Activated T-helper 1 cell treated with anti-CD3 and anti-CD28 coated beads, Interleukin-12 subunit alpha, Interleukin-12 subunit beta, Interleukin-2, Interleukin-4 antibody, amounts not matched to agents 30 ng/mL and 10 ng/mL and 1 ng/mL, durations not matched to agents 14 hours and 24 hours and 36 hours (primary cell): ENCODE data around the gene TMIE. TPM values are rescaled to one million over a fixed set of nuclear protein-coding genes. Genes with fewer than 3 reads are reported as not detected.

Experiments used
- DNase-seq: peaks from one replicate; pipeline ENCODE4 v3.0.0; 2021; ENCODE audit warnings: low spot score
- H3K27ac Mint-ChIP-seq: one replicate; pipeline ENCODE4 v1.8.0; 2021; ENCODE audit warnings: mild to moderate bottlenecking, mixed read lengths
- H3K27me3 Mint-ChIP-seq: one replicate; pipeline ENCODE4 v1.8.0; 2022; ENCODE audit warnings: mild to moderate bottlenecking, moderate library complexity, mixed read lengths; ENCODE audit not compliant: insufficient read depth
- H3K36me3 Mint-ChIP-seq: one replicate; pipeline ENCODE4 v1.8.0; 2021; ENCODE audit warnings: low read depth, mixed read lengths
- H3K4me1 Mint-ChIP-seq: one replicate; pipeline ENCODE4 v1.8.0; 2021; ENCODE audit warnings: low read depth, mixed read lengths
- H3K4me3 Mint-ChIP-seq: one replicate; pipeline ENCODE4 v1.8.0; 2021; ENCODE audit warnings: mild to moderate bottlenecking, moderate library complexity, mixed read lengths
- H3K9me3 Mint-ChIP-seq: one replicate; pipeline ENCODE4 v1.8.0; 2021; ENCODE audit warnings: mixed read lengths
- intact Hi-C: fragments of 100-400 bp; cut with micrococcal nuclease; formaldehyde crosslinking; loops from one replicate; pipeline ENCODE4 v1.15.1; 2024
- total RNA-seq: library from RNA; stranded (reverse); gene quantifications from 2 replicates; pipeline ENCODE4 v1.2.3, GENCODE V29; 2022

The TMIE gene
- total RNA-seq, 1 donor from 2014 or later, result not detected

DNA sequence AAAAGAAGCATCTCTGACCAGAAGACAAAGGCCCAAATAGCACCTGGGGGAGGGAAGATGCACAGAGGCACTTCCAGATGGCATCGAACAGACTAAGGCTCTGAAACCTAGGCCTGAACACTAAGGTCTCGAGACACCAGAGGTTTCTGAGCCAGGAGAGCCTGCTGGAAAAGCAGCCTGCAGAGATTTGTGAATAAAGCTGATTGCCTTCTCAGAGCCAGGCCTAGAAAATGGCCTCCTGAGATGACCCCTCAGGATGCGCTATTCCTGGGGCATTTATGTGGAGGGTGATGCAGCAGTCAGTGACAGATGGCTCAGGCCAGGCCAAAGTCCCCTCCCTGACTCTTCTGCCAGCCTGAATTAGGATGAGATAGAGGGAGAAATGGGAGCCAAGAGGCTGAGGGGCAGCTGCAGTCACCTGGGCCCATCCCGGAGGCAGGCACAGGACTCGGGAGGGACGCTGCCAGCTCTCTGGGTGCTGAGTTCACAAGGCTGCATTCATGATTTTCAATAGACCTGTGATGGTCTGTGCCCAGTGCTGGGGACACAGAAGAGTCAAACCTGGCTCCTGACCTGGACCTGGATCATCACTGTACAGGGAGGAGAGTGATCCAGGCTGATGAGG is 9.6 kb downstream of the TMIE start:
- no peaks in the 10 kb centered on the region for H3K4me1 Mint-ChIP-seq
- no peak for DNase-seq
- intact Hi-C loops, result no loop called here
- no peak overlapping the region for H3K27ac Mint-ChIP-seq
- no peaks in the 10 kb centered on the region for H3K36me3 Mint-ChIP-seq
- no peaks in the 10 kb centered on the region for H3K9me3 Mint-ChIP-seq
- H3K4me3 Mint-ChIP-seq, result no peak overlapping the region
- no peaks in the 10 kb centered on the region for H3K27me3 Mint-ChIP-seq

DNA sequence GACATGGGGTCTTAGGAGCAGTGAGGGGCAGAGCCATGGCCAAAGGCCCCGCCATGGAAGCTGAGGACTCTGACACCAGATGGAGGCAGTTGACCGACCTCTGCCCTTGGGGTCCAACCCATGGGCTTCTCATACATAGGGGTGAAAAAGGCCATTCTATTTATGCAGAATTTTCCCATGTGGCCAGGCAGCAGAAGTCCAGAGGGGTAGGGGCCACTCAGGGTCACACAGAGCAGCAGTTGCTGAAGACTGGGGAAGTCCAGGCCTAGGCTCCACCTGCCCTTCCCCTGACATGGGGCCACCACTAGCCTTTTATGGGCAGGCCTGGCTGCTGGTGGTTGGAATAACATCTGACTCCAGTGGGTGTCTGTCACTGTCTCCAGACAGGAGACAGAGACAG is 10.1 kb downstream of the TMIE start:
- no peaks in the 10 kb centered on the region for H3K27me3 Mint-ChIP-seq
- H3K4me3 Mint-ChIP-seq, result no peak overlapping the region
- no peak overlapping the region for H3K27ac Mint-ChIP-seq
- no peaks in the 10 kb centered on the region for H3K36me3 Mint-ChIP-seq
- intact Hi-C loops, result no loop called here
- DNase-seq, result no peak
- H3K4me1 Mint-ChIP-seq, result no peaks in the 10 kb centered on the region
- no peaks in the 10 kb centered on the region for H3K9me3 Mint-ChIP-seq

DNA sequence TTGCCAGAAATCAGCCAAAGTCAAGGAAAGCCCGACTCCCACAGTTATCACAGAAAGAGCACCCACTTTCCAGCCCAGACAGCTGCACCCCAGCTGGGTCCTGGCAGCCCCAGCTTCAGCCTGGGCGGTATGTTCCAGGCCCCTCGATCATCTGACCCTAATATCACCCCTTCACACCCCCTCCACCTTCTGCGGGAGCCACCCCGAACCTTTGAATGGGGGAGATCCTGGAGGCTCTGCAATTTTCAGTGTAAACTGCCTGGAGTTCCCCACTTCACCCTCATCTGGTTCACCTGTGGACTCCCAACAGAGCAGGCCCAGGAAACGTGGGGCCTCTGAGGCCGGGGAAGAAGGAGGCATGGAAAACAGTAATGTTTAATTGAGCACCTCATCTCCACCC is 10.6 kb downstream of the TMIE start:
- Mint-ChIP-seq H3K27ac (no peak overlapping the region), H3K27me3 (no peaks in the 10 kb centered on the region), H3K4me3 (no peak overlapping the region), H3K36me3 (no peaks in the 10 kb centered on the region), H3K9me3 (no peaks in the 10 kb centered on the region), H3K4me1 (no peaks in the 10 kb centered on the region)
- intact Hi-C loops, result no loop called here
- no peak for DNase-seq

DNA sequence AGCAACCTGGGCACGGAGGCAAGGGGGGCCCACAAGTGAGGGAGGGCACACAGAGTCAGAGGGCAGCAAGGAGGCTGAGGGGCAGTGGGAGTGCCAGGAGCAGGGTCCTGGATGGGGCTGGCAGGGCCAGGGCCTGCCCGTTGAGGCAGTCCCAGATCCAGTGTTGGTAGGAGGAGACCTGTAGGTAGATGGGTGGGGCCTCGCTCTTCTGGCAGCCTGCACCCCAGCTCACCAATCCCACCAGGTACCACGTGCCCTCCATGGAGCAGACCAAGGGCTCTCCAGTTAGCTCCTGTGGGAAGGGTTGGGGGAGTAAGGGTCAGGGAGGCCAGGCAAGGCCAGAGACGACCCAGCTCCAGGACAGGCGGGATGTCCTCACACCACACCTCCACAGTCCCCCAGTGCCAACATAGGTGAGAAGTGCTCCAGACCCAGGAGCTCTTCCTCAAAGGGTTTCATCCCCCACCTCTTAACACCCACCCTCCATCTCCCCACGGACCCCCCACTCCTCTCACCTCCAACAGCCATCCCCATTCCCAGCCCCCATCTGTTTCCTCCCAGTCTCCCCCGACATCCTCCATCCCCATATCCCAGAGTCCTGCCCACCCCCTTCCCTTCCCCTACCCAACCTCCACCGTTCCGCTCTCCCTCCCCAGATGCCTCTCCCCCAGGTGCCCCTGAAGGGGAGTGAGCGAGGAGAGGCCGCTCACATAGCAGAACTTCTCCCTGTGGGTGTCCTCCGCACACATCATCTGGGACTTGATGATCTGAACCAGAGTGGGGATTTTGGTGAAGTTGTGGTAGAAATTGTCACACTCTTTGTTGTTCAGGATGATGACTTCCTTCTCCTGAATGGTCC is 11.2 kb downstream of the TMIE start:
- no peaks in the 10 kb centered on the region for H3K27me3 Mint-ChIP-seq
- DNase-seq, result no peak
- H3K27ac Mint-ChIP-seq, result no peak overlapping the region
- no peaks in the 10 kb centered on the region for H3K9me3 Mint-ChIP-seq
- no peak overlapping the region for H3K4me3 Mint-ChIP-seq
- H3K36me3 Mint-ChIP-seq, result no peaks in the 10 kb centered on the region
- no peaks in the 10 kb centered on the region for H3K4me1 Mint-ChIP-seq
- intact Hi-C loops, result no loop called here

DNA sequence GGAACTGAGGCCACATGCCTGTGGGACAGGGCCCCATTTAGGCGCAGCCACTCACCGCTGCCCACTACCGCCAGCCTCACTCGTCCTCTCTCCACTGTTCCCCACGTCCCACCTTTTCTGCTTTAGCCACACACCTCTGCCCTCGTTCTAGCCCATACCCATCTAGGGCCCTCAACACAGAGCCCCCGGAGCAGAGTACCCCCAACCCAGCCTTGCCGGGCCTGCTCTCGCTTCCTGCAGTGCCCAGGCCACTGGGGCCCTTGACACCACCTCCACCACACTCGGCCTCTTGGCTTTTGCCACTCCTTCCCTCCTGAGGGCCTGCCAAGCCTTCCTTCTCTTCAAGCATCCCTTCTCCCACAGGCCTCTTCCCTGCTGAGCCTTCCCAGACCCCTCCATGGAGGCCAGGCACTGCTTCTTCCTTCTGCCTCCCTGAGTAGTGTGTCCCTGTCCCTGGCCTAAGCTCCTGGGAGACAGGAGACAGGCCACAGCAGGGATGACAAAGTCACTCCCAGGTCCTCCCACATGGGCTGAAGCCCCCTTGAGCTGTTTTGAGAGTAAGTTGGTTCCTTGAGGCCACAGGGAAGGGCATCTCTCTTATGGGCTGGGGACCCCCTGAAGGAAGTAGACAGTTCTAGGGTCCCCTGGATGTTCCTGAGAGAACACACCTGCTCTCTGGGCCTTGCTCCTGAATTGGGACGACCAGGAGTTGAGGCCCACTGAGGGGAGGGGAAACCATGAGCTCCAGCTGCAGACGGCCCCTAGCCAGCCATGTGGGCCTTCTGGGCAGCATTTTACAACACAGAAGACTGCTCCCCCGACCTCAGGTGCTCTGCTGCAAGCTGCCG is 12.1 kb downstream of the TMIE start:
- no peaks in the 10 kb centered on the region for H3K9me3 Mint-ChIP-seq
- H3K36me3 Mint-ChIP-seq, result no peaks in the 10 kb centered on the region
- H3K4me3 Mint-ChIP-seq, result no peak overlapping the region
- no peak overlapping the region for H3K27ac Mint-ChIP-seq
- H3K4me1 Mint-ChIP-seq, result no peaks in the 10 kb centered on the region
- DNase-seq, result no peak
- intact Hi-C loops, result no loop called here
- no peaks in the 10 kb centered on the region for H3K27me3 Mint-ChIP-seq

DNA sequence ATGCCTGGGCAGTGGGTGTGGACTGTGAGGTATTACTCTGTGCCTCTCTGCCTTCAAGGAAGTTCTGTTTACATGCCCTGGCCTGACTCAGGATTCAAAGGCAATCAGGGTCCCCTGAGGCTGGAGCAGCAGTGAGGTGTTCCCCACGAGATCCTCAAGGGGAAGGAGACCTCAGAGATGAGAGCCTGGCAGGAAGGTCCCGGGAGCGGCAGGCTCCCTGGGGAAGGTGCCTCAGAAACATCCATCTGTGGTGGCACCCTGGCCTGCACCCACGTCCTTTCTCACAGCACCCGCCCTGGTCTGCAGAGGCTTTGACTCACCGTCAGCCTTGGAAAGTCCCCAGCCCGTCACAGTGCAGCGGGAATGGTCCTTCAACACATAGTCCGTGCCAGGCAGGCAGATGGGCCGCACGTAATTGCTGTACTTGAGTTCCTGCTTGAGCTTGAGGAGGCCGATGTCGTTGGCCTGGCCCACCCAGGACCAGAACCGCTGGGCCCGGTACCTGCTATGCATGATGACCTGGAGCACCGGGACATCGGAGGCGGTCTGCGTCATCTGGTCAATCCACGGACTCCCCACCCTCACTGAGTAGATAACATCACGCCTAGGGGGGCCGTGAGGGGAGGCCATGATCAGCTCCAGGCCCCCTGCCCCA is 12.8 kb downstream of the TMIE start:
- Mint-ChIP-seq H3K27ac (no peak overlapping the region), H3K4me3 (no peak overlapping the region), H3K4me1 (no peaks in the 10 kb centered on the region), H3K27me3 (no peaks in the 10 kb centered on the region), H3K36me3 (no peaks in the 10 kb centered on the region), H3K9me3 (no peaks in the 10 kb centered on the region)
- DNase-seq, result no peak
- intact Hi-C loops, result no loop called here

DNA sequence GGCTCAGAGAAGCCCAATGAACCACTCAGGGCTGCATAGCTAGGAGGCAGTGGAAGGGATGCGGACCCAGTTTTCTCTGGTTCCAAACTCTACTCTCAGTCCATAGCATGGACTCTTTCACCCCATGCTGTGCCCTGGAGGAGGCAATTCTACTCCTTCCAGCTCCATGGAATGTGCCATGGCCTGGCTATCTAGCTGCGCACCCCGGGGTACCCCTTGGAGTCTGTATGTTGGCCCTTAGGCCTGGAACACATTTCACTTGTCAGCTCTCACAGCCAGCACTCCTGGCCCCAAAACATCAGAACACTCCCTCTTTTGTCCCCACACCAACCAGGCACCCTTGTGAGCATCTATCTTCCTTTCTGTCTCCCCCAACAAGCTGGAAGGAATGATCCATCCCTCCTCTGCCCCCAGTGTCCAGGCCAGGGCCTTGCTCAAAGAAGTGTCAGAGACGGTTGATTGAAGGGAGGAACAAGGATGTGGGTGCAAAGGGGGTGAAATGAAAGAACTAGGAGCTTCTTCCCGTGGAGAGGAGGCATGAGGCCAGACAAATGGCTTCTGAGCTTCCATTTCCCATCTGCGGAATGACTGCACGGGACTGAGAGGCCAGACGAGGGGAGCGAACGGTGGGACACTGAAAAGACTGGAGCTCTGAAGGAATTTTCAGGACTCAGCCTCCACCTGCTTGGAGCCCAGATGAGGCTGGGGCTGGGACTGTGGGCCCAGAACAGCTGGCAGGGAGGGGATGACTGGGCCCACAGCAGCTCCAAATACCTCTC is 13.7 kb downstream of the TMIE start:
- H3K4me3 Mint-ChIP-seq, result no peak overlapping the region
- no peaks in the 10 kb centered on the region for H3K36me3 Mint-ChIP-seq
- no peak for DNase-seq
- peaks cover 2% of the 10 kb centered on the region for H3K27me3 Mint-ChIP-seq
- no peak overlapping the region for H3K27ac Mint-ChIP-seq
- intact Hi-C loops, result no loop called here
- H3K9me3 Mint-ChIP-seq, result no peaks in the 10 kb centered on the region
- H3K4me1 Mint-ChIP-seq, result no peaks in the 10 kb centered on the region

DNA sequence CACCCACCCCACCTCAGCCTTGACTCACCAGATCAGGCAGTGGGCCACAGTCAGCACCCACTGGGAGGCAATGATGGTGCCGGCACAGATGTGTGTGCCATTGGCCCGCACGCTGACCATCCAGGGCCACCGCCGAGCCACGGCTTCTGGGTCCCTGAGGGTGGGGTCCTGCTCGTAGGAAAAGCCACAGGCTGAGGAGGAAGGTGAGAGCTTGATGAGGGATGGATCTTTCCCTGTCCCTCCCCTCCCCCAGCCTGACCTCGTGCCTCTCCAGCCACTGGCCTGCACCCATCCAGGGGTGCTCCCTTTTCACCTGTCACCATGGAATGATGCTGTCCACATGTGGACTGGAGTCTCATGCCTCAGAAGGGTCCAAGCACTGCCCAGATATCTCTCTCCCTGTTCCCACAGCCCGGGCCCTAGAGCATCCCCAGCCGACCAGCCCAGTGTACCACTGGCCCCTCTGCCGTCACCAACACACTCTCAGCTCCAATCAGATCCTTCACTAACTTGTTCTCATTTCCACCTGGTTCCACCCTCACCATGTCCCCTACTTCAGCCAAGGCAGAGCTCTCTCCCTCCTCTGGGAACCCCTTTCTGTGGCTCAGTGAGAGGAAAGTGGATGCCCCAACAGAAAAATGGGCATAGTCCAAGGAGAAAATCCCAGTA is 14.4 kb downstream of the TMIE start:
- no peak for DNase-seq
- Mint-ChIP-seq H3K4me3 (no peak overlapping the region), H3K36me3 (no peaks in the 10 kb centered on the region), H3K27ac (no peak overlapping the region), H3K9me3 (no peaks in the 10 kb centered on the region), H3K27me3 (peaks cover 4% of the 10 kb centered on the region), H3K4me1 (no peaks in the 10 kb centered on the region)
- intact Hi-C loops, result no loop called here

DNA sequence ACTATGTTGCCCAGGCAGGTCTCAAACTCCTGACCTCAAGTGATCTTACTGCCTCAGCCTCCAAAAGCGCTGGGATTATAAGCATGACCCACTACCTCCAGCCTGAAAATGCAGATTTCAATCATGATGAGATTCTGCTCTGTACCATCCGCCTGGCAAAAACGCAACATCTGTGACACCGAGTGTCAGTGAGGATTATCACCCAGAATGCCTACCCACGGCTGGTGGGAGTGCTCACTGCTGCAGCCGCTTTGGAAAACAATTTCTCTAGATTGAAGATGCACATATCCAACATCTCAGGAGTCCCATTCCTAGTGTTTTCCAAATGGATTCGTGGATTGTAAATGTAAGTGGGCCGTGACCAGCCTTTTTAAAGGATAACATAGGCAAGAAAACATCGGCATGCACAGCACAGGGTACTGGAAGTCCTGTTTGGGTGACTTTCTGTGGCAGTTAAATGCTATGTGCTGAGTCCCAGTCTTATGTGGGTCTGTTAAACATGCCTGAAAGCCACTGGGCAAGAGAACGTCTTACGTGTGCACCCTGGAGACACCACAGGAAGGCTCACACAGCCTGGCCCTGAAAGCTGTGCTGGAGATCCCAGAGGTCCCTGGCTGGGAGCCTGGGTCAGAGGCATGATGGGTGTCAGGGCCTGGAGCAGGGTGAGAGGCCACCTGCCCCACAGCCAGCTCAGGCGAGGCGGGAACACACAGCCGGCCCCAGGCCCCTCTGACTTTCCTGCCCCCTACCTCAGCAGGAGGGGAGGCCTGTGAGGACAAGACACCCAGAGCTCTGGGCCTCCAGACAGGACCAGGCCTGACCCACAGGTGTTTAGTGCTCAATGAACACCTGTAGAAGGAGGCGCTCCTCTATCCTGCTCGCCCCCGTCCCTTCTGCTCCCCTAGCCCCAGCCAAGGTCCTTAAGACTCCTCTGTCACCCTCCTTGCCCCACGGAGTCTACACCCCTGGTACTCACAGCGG is 15.6 kb downstream of the TMIE start:
- H3K9me3 Mint-ChIP-seq, result peaks cover 4% of the 10 kb centered on the region
- no peaks in the 10 kb centered on the region for H3K4me1 Mint-ChIP-seq
- H3K27ac Mint-ChIP-seq, result no peak overlapping the region
- peaks cover 4% of the 10 kb centered on the region for H3K27me3 Mint-ChIP-seq
- intact Hi-C loops, result no loop called here
- no peak overlapping the region for H3K4me3 Mint-ChIP-seq
- DNase-seq, result no peak
- no peaks in the 10 kb centered on the region for H3K36me3 Mint-ChIP-seq

DNA sequence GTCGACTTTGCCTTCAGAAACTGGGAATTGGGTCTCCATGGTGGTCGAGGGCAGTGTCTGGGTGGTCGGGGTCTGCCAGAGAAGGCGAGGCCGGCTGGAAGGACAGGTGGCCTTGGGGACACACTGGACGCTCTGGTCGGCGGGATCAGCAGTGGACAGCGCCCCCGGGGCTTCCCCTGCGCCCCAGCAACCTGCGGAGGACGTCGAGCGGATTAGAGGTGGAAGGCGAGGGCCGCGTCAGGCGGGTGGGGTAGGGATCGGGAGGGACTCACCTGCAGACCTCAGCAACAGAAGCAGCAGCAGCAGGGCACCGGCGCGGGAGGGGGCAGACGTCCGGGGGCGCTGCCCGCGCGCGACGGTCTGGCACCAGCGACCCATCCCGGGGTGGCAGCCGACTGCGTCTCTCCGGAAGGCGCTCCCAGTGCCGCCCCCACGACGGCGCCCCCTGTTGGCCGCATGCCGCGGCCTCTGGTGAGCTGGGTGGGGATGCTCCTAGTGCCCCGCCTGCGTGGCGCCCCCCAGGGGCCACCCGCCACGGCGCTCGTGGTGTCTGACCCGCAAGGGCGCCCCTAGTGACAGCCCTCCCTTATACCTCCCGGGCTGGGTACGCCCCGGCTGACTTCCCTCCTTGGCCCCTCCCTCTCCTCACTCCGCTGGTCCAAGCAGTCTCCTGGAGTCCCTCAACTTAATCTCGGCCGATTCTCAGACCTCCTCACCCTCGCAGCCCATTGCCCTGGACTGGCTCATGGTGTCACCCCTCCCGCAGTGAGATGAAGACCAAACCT is 16.4 kb downstream of the TMIE start, which contains the start of gene PRSS50:
Gene PRSS50 (minus strand): TSS at position 423 of the 785 bp plus-strand sequence. CDS start 45 bp downstream, at position 378.
- no peaks in the 10 kb centered on the region for H3K36me3 Mint-ChIP-seq
- H3K9me3 Mint-ChIP-seq, result peaks cover 4% of the 10 kb centered on the region
- no peaks in the 10 kb centered on the region for H3K4me1 Mint-ChIP-seq
- intact Hi-C loops, result no loop called here
- H3K27me3 Mint-ChIP-seq, result peaks cover 4% of the 10 kb centered on the region
- H3K4me3 Mint-ChIP-seq, result no peak within 1 kb of the TSS
- H3K27ac Mint-ChIP-seq, result no peak within 1 kb of the TSS
- no peak for DNase-seq
